Activated naive CD8-positive, alpha-beta T cell treated with anti-CD3 and anti-CD28 coated beads, Interleukin-2, amount 50 U/mL, for 24 hours (primary cell): ENCODE data around the gene P2RX7.
"Not testable (repeated sequence)": the region's sequence is repeated elsewhere in the genome, so short reads cannot be mapped to it uniquely, and the experiment has no call there.

ENCODE experiments used
- ATAC-seq: fragments of 150-1000 bp; cut with Tn5 transposase; one replicate; pipeline ENCODE4 v1.10.0; 2021
- DNase-seq: peaks from one replicate; pipeline ENCODE4 v3.0.0; 2021
- H3K27ac Mint-ChIP-seq: one replicate; pipeline ENCODE4 v1.8.0; 2021; ENCODE audit warnings: mild to moderate bottlenecking, mixed read lengths
- H3K27me3 Mint-ChIP-seq: one replicate; pipeline ENCODE4 v1.8.0; 2021; ENCODE audit warnings: mixed read lengths
- H3K36me3 Mint-ChIP-seq: one replicate; pipeline ENCODE4 v1.8.0; 2021; ENCODE audit warnings: low read depth, mixed read lengths
- H3K4me1 Mint-ChIP-seq: one replicate; pipeline ENCODE4 v1.8.0; 2021; ENCODE audit warnings: mixed read lengths
- H3K4me3 Mint-ChIP-seq: one replicate; pipeline ENCODE4 v1.8.0; 2021; ENCODE audit warnings: mild to moderate bottlenecking, moderate library complexity, mixed read lengths
- H3K9me3 Mint-ChIP-seq: one replicate; pipeline ENCODE4 v1.8.0; 2021; ENCODE audit warnings: mixed read lengths

P2RX7 gene

GRCh38 chr12:121226399-121226798 is 93.7 kb downstream of the P2RX7 start:
- no peak for ATAC-seq
- no peak for DNase-seq
- Mint-ChIP-seq H3K4me3 (no peak overlapping the region), H3K27ac (no peak overlapping the region), H3K4me1 (peaks cover 26% of the 10 kb centered on the region), H3K27me3 (no peaks in the 10 kb centered on the region), H3K36me3 (peaks cover 15% of the 10 kb centered on the region), H3K9me3 (no peaks in the 10 kb centered on the region)

- not testable (repeated sequence) for H3K4me3 Mint-ChIP-seq, H3K27me3 Mint-ChIP-seq, DNase-seq, ATAC-seq, H3K27ac Mint-ChIP-seq, H3K9me3 Mint-ChIP-seq
- Mint-ChIP-seq H3K4me1 (peaks cover 26% of the 10 kb centered on the region), H3K36me3 (peaks cover 11% of the 10 kb centered on the region)
Observed at GRCh38 chr12:121226871-121227270, 94.2 kb downstream of the P2RX7 start.

GRCh38 chr12:121227294-121227693 is 94.6 kb downstream of the P2RX7 start:
- Mint-ChIP-seq H3K36me3 (peaks cover 12% of the 10 kb centered on the region), H3K9me3 (no peaks in the 10 kb centered on the region), H3K27ac (no peak overlapping the region), H3K27me3 (no peaks in the 10 kb centered on the region), H3K4me3 (no peak overlapping the region), H3K4me1 (peaks cover 26% of the 10 kb centered on the region)
- ATAC-seq (no peak), DNase-seq (no peak)

- DNase-seq (no peak), ATAC-seq (no peak)
- H3K36me3 Mint-ChIP-seq: peaks cover 7% of the 10 kb centered on the region
- H3K27ac Mint-ChIP-seq: no peak overlapping the region
- peaks cover 11% of the 10 kb centered on the region for H3K4me1 Mint-ChIP-seq
- H3K9me3 Mint-ChIP-seq: no peaks in the 10 kb centered on the region
- H3K4me3 Mint-ChIP-seq: no peak overlapping the region
- no peaks in the 10 kb centered on the region for H3K27me3 Mint-ChIP-seq
Observed at GRCh38 chr12:121228919-121229665, 96.4 kb downstream of the P2RX7 start.

GRCh38 chr12:121229826-121230537 is 97.3 kb downstream of the P2RX7 start:
- not testable (repeated sequence) for H3K4me3 Mint-ChIP-seq
- peak; percentile 74 for ATAC-seq

GRCh38 chr12:121230538-121230907 is 97.8 kb downstream of the P2RX7 start:
- H3K9me3 Mint-ChIP-seq: no peaks in the 10 kb centered on the region
- no peak for ATAC-seq
- DNase-seq: no peak
- H3K27me3 Mint-ChIP-seq: no peaks in the 10 kb centered on the region
- no peak overlapping the region for H3K27ac Mint-ChIP-seq
- H3K4me3 Mint-ChIP-seq: no peak overlapping the region
- H3K36me3 Mint-ChIP-seq: peaks cover 9% of the 10 kb centered on the region
- H3K4me1 Mint-ChIP-seq: peaks cover 4% of the 10 kb centered on the region

More at GRCh38 chr12:121229826-121230537, 97.3 kb downstream of the P2RX7 start:
- H3K36me3 Mint-ChIP-seq, H3K27me3 Mint-ChIP-seq, H3K4me1 Mint-ChIP-seq, H3K27ac Mint-ChIP-seq, H3K9me3 Mint-ChIP-seq: not testable (repeated sequence)
- peak; percentile 74 for DNase-seq

- Mint-ChIP-seq H3K9me3 (no peaks in the 10 kb centered on the region), H3K4me1 (no peaks in the 10 kb centered on the region), H3K27ac (no peak overlapping the region), H3K4me3 (no peak overlapping the region), H3K36me3 (peaks cover 11% of the 10 kb centered on the region), H3K27me3 (no peaks in the 10 kb centered on the region)
- ATAC-seq (no peak), DNase-seq (no peak)
Observed at GRCh38 chr12:121232163-121232562, 99.5 kb downstream of the P2RX7 start.

- no peak for DNase-seq
- H3K9me3 Mint-ChIP-seq: no peaks in the 10 kb centered on the region
- peaks cover 14% of the 10 kb centered on the region for H3K36me3 Mint-ChIP-seq
- H3K4me1 Mint-ChIP-seq: peaks cover 2% of the 10 kb centered on the region
- H3K27me3 Mint-ChIP-seq: no peaks in the 10 kb centered on the region
- no peak for ATAC-seq
- no peak overlapping the region for H3K4me3 Mint-ChIP-seq
- no peak overlapping the region for H3K27ac Mint-ChIP-seq
Observed at GRCh38 chr12:121232977-121233627, 100.4 kb downstream of the P2RX7 start.

- Mint-ChIP-seq H3K4me1 (peaks cover 2% of the 10 kb centered on the region), H3K36me3 (peaks cover 12% of the 10 kb centered on the region), H3K27ac (no peak overlapping the region), H3K9me3 (no peaks in the 10 kb centered on the region), H3K27me3 (no peaks in the 10 kb centered on the region), H3K4me3 (no peak overlapping the region)
- no peak for DNase-seq
- ATAC-seq: no peak
Observed at GRCh38 chr12:121233628-121234020, 100.9 kb downstream of the P2RX7 start.

- Mint-ChIP-seq H3K36me3 (peaks cover 25% of the 10 kb centered on the region), H3K4me1 (peaks cover 31% of the 10 kb centered on the region), H3K27ac (no peak overlapping the region), H3K27me3 (no peaks in the 10 kb centered on the region), H3K9me3 (no peaks in the 10 kb centered on the region), H3K4me3 (no peak overlapping the region)
- ATAC-seq: no peak
- DNase-seq: no peak
Observed at GRCh38 chr12:121236776-121237175, 104.1 kb downstream of the P2RX7 start.

- ATAC-seq (no peak), DNase-seq (no peak)
- Mint-ChIP-seq H3K4me1 (peaks cover 35% of the 10 kb centered on the region), H3K27me3 (no peaks in the 10 kb centered on the region), H3K36me3 (peaks cover 23% of the 10 kb centered on the region), H3K9me3 (no peaks in the 10 kb centered on the region), H3K4me3 (no peak overlapping the region), H3K27ac (no peak overlapping the region)
Observed at GRCh38 chr12:121237415-121237814, 104.7 kb downstream of the P2RX7 start.
